HCT116 (cell line): ENCODE measurements around the gene ZYG11B. TPM values are rescaled to one million over a fixed set of nuclear protein-coding genes. Genes with fewer than 3 reads are reported as not detected.
"Not testable (repeated sequence)": the region's sequence is repeated elsewhere in the genome, so short reads cannot be mapped to it uniquely, and the experiment has no call there.

Experiments used
- ATAC-seq: fragments of 200-7000 bp; cut with Tn5 transposase; 2 replicates; pipeline ENCODE4 v1.9.1; 2020; ENCODE audit warnings: mild to moderate bottlenecking, moderate library complexity
- BruUV-seq: library from RNA; stranded (reverse); fragments of 400-500 nt; replicated peaks from 2 replicates; lab custom pipeline; 2021; lab: Mats Ljungman, UMichigan
- CTCF ChIA-PET: fragments of 300-600 bp; sonication (Branson Sonifier 250); formaldehyde crosslinking; loops from one replicate; lab custom pipeline; 2021; ENCODE audit warnings: antibody characterized with exemption; lab: Charles Lee
- POLR2A ChIA-PET: fragments of 300-600, 350-600 bp; sonication (Branson Sonifier 250); formaldehyde crosslinking; loops from one replicate; lab custom pipeline; 2021; ENCODE audit warnings: antibody characterized with exemption; lab: Charles Lee
- RAD21 ChIA-PET, 2 experiments: fragments of 300-600 bp; sonication (Branson Sonifier 250); formaldehyde crosslinking; loops; one replicate each; lab custom pipeline; 2023; ENCODE audit warnings: low total read pairs in 2 of 2; ENCODE audit not compliant: uncharacterized antibody in 2 of 2, unreplicated experiment in 2 of 2, low non-redundant PET in 1 of 2; lab: Charles Lee
- DNase-seq: peaks from one replicate; pipeline ENCODE4 v3.0.0-alpha.2; 2010; ENCODE audit warnings: low read depth, low spot score
- H2AFZ ChIP-seq: fragments of 200-600 bp; shearing (Covaris generic), sonication (generic); 2 replicates; pipeline ENCODE4 v1.6.1; 2017; ENCODE audit warnings: low read depth, mixed run types, mixed read lengths, antibody characterized with exemption, low read length; ENCODE audit not compliant: poor library complexity, severe bottlenecking
- H3K27ac ChIP-seq: 2 replicates; pipeline ENCODE4 v1.5.1; 2012; ENCODE audit warnings: low read depth, low read length
- H3K27me3 ChIP-seq: fragments of 200-600 bp; sonication (generic); 2 replicates; pipeline ENCODE4 v1.6.1; 2016; ENCODE audit warnings: mixed run types, low read length, mixed read lengths; ENCODE audit not compliant: insufficient read depth
- H3K36me3 ChIP-seq, 2 experiments: fragments of 200-500 bp in 1 of 2; fragments of 200-600 bp in 1 of 2; sonication (Bioruptor generic) in 1 of 2; sonication (generic) in 1 of 2; 2 replicates each; pipeline versions ENCODE4 v1.5.1 to v1.6.1; 2014 to 2016; ENCODE audit warnings: low read length in 2 of 2, inconsistent platforms in 1 of 2, mixed read lengths in 1 of 2, mixed run types in 1 of 2; ENCODE audit not compliant: insufficient read depth in 2 of 2, control insufficient read depth in 1 of 2
- H3K4me1 ChIP-seq, 2 experiments: fragments of 200-600 bp in 1 of 2; sonication (generic) in 1 of 2; 2 replicates each; pipeline versions ENCODE4 v1.5.1 to v1.6.1; 2012 to 2017; ENCODE audit warnings: low read length in 2 of 2, inconsistent platforms in 1 of 2, mild to moderate bottlenecking in 1 of 2, mixed read lengths in 1 of 2, mixed run types in 1 of 2, moderate library complexity in 1 of 2; ENCODE audit not compliant: insufficient read depth in 2 of 2, control insufficient read depth in 1 of 2
- H3K4me2 ChIP-seq: fragments of 200-600 bp; sonication (generic); 2 replicates; pipeline ENCODE4 v1.6.1; 2017; ENCODE audit warnings: mixed run types, low read length, mixed read lengths
- H3K4me3 ChIP-seq, 2 experiments: fragments of 200-600 bp in 1 of 2; sonication (generic) in 1 of 2; replicated peaks in 1 of 2; 2 replicates each; pipeline ENCODE4 v1.5.1; 2011 to 2016; ENCODE audit warnings: low read length in 2 of 2, control low read depth in 1 of 2, low read depth in 1 of 2, mild to moderate bottlenecking in 1 of 2, mixed read lengths in 1 of 2, mixed run types in 1 of 2
- H3K79me2 ChIP-seq: fragments of 200-600 bp; sonication (generic); 2 replicates; pipeline ENCODE4 v1.6.1; 2017; ENCODE audit warnings: mild to moderate bottlenecking, mixed run types, low read length, moderate library complexity, mixed read lengths; ENCODE audit not compliant: insufficient read depth
- H3K9ac ChIP-seq: fragments of 200-600 bp; sonication (generic); 2 replicates; pipeline ENCODE4 v1.6.1; 2016; ENCODE audit warnings: low read length, mixed read lengths
- H3K9me2 ChIP-seq: fragments of 200-600 bp; sonication (generic), shearing (Covaris generic); 2 replicates; pipeline ENCODE4 v1.6.1; 2017; ENCODE audit warnings: mixed run types, mild to moderate bottlenecking, moderate library complexity; ENCODE audit not compliant: insufficient read depth
- H3K9me3 ChIP-seq, 2 experiments: fragments of 200-500 bp in 1 of 2; fragments of 200-600 bp in 1 of 2; sonication (Bioruptor generic) in 1 of 2; sonication (generic) in 1 of 2; 2 replicates each; pipeline ENCODE4 v1.6.1; 2014 to 2017; ENCODE audit warnings: low read length in 2 of 2, mixed read lengths in 2 of 2, inconsistent platforms in 1 of 2, low read depth in 1 of 2, mild to moderate bottlenecking in 1 of 2, mixed run types in 1 of 2, moderate library complexity in 1 of 2; ENCODE audit not compliant: control insufficient read depth in 1 of 2, insufficient read depth in 1 of 2
- H4K20me1 ChIP-seq: fragments of 200-600 bp; sonication (generic), shearing (Covaris generic); 2 replicates; pipeline ENCODE4 v1.6.1; 2017; ENCODE audit warnings: mixed run types, mild to moderate bottlenecking, moderate library complexity; ENCODE audit not compliant: insufficient read depth
- CTCF ChIP-seq, 3 experiments: fragments of 200-600 bp in 1 of 3; sonication (generic) in 1 of 3; IDR thresholded peaks in 2 of 3; conservative IDR thresholded peaks in 1 of 3; 2 replicates each; pipeline ENCODE4 v1.5.1; 2012 to 2017; ENCODE audit warnings: low read depth in 2 of 3, low read length in 2 of 3, antibody characterized with exemption in 1 of 3, borderline replicate concordance in 1 of 3, control low read depth in 1 of 3, mild to moderate bottlenecking in 1 of 3, mixed read lengths in 1 of 3, mixed run types in 1 of 3, moderate library complexity in 1 of 3; ENCODE audit not compliant: insufficient read depth in 1 of 3
- FOSL1 ChIP-seq: IDR thresholded peaks from 2 replicates; pipeline ENCODE4 v1.6.1; 2012; ENCODE audit warnings: low read depth
- RAD21 ChIP-seq: IDR thresholded peaks from 2 replicates; pipeline ENCODE4 v1.6.1; 2012; ENCODE audit warnings: low read depth, mild to moderate bottlenecking
- intact Hi-C: fragments of 100-400 bp; cut with micrococcal nuclease; formaldehyde crosslinking; loops from 2 replicates; pipeline ENCODE4 v1.10.0; 2022
- total RNA-seq: library from RNA; stranded (reverse); gene quantifications from one replicate; pipeline ENCODE4 v1.2.1, GENCODE V29; 2021; ENCODE audit not compliant: unreplicated experiment

ZYG11B gene
- total RNA-seq, 1 experiment from 2014 or later = 20.7 TPM

DNA sequence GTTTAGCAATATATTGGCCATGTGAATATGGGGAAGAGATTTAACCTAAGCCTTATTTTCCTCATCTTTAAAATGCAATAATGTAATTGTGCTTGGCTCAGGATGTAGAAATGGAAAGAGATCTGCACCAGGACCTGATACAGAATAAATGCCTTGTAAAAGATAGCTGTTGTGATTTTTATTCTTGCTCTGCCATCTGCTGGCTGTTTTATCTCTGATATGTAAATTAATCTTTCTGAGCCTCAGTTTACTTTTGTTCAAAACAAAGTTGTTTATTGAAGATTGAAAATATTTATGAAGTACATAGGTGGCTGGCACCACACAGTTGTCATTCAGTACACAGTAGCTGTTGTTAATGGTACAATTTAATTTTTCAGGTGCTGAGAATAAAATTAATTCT lies 21.9 kb downstream of the ZYG11B start:
- Histone ChIP-seq H3K27ac (no peak overlapping the region), H3K4me2 (no peak overlapping the region), H3K36me3 (no peaks in the 10 kb centered on the region), H3K27me3 (no peaks in the 10 kb centered on the region), H4K20me1 (no peaks in the 10 kb centered on the region; the same call in 1 of the 2 replicates), H3K9me2 (no peaks in the 10 kb centered on the region), H3K79me2 (no peaks in the 10 kb centered on the region), H3K4me3 (no peak overlapping the region), H3K9ac (no peak overlapping the region), H3K4me1 (peaks cover 11 to 22% of the 10 kb centered on the region in 2 experiments; a peak in 3 of 4 replicates), H3K9me3 (no peaks in the 10 kb centered on the region), H2AFZ (no peak overlapping the region)
- ChIA-PET CTCF (interaction anchor here (0.9 to 1.1 kb wide), 2 partner anchors 8 to 11 kb away, joined by 3 read pairs; no protein-coding TSS in a partner anchor), RAD21 (no interaction called here), POLR2A (no interaction called here)
- intact Hi-C loops = loop anchor here (2.0 kb wide), 1 partner anchor 47 kb away; no protein-coding TSS in a partner anchor
- ATAC-seq = no peak
- DNase-seq = no peak
- BruUV-seq = no TSS peak
- TF ChIP-seq RAD21 (peak; percentile 60; the same call in 1 of the 2 replicates), CTCF (IDR thresholded peaks at IDR 0.05 in 2 of 3, conservative IDR thresholded peaks at IDR 0.05 in 1 of 3; ENCODE audit: borderline replicate concordance in 1 of 3, insufficient read depth in 1 of 3, low read depth in 2 of 3, low read length in 2 of 3) (peak in 2 of 3 experiments; percentile 24 to 52; a peak in 3 of 6 replicates), FOSL1 (no peak)

- H3K9me3 ChIP-seq, H3K79me2 ChIP-seq, H3K9me2 ChIP-seq, RAD21 ChIA-PET, H3K4me3 ChIP-seq, H2AFZ ChIP-seq, BruUV-seq, H3K4me2 ChIP-seq, H3K9ac ChIP-seq, DNase-seq, H3K27ac ChIP-seq, H3K27me3 ChIP-seq, ATAC-seq, H3K36me3 ChIP-seq, POLR2A ChIA-PET, CTCF ChIA-PET, H4K20me1 ChIP-seq: not testable (repeated sequence)
- peaks cover 11 to 22% of the 10 kb centered on the region in 2 experiments; a peak in 3 of 4 replicates for H3K4me1 ChIP-seq
- intact Hi-C loops = loop anchor here (2.0 kb wide), 1 partner anchor 49 kb away; no protein-coding TSS in a partner anchor
Observed at GRCh38 chr1:52749496-52749895, 23.2 kb downstream of the ZYG11B start.

DNA sequence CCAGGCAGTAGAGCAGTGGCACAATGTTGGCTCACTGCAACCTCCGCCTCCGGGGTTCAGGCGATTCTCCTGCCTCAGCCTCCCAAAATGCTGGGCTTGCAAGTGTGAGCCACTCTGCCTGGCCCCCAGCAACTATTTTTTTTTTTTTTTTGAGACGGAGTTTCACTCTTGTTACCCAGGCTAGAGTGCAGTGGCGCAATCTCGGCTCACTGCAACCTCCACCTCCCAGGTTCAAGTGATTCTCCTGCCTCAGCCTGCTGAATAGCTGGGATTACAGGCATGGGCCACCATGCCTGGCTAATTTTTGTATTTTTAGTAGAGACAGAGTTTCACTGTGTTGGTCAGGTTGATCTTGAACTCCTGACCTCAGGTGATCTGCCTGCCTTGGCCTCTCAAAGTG lies 23.9 kb downstream of the ZYG11B start:
- H3K9me2 ChIP-seq, BruUV-seq, H4K20me1 ChIP-seq, H3K27me3 ChIP-seq, DNase-seq, POLR2A ChIA-PET, H3K9me3 ChIP-seq, CTCF ChIA-PET, H3K4me2 ChIP-seq, RAD21 ChIA-PET, H3K4me3 ChIP-seq, H3K36me3 ChIP-seq, H3K79me2 ChIP-seq, ATAC-seq, H2AFZ ChIP-seq, intact Hi-C loops, H3K27ac ChIP-seq, H3K9ac ChIP-seq: not testable (repeated sequence)
- peaks cover 11 to 22% of the 10 kb centered on the region in 2 experiments; a peak in 3 of 4 replicates for H3K4me1 ChIP-seq
